Activated CD4-positive, CD25-positive, alpha-beta regulatory T cell treated with anti-CD3 and anti-CD28 coated beads, Interleukin-2, amount 50 U/mL, for 16 hours (primary cell): ENCODE results near the gene COX8A.

ENCODE experiments used
- DNase-seq: peaks from one replicate; pipeline ENCODE4 v3.0.0-alpha.2; 2020; ENCODE audit warnings: low read depth, low spot score

Gene COX8A

GRCh38 chr11:64019106-64020037 lies 45.0 kb downstream of the COX8A start:
- DNase-seq, result no peak

DNA sequence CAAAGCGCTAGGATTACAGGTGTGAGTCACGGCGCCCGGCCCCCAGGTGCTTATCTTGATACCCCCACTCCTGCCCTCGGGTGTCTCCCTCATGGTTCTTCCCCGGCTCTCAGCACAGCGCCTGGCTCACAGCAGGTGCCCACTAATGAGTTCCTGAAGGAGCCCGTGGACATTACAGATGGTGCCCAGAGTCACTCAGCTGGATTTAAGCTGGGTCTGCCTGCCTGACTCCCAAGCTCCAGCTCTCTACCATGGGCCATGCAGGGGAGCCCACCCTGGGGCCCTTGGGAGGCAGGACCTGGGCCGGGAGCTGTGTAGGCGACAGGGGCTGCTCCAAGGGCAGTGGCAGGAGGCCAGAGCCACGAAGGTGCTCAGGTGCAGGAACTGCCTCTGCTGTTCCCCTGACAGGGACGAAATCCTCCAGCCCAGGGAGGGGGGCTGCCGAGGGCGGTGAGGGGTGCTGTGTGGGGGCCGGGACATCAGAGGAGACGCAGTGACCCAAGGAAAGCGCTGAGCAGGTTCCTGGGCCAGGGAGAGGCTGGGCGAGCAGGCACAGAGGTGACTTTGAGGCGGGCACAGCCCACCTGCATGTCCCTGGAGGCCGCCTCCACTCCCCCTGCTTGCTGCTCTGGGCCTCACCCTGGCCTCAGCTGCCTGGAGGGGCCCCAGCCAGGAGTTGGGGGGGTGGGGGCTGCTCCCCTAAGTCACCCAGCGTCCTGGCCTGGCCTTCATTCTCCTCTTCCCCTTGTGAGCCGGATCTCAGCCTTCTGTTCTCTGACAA lies 46.7 kb downstream of the COX8A start:
- DNase-seq, result no peak

- no peak for DNase-seq
Measured at GRCh38 chr11:64021757-64022093, 47.3 kb downstream of the COX8A start.

DNA sequence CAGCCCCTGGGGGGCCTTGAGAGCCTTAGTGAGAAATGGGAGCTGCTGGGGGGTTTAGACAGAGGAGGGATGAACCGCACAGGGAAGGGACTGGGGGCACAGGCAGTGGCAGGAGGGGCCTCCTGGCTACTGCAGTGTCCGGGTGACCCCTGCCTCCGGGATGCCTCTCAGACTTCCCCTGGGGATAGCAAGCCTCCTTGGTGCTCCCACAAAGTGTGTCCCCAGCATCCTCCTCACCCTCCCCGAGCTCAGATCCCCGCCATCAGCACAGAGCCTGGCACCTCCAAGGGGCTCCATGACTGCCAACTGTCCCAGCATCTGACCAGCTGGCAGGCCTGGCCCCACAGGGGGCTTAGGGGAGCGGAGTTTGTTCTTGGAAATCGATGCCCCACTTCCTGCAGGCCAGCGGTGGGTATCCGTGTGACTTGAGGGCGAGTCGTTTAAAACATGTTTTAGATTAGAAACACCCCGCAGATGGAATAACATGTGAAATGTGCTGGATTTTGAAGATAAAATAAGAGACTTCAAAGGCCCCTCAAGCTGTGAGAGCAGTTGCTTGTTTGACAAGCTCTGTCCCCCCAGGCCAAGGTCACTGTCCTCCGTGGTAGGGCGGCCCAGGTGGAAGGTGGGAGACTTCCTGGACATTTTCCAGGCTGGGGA lies 47.8 kb downstream of the COX8A start:
- no peak for DNase-seq

GRCh38 chr11:64023712-64024710 lies 49.6 kb downstream of the COX8A start:
- DNase-seq, result no peak

GRCh38 chr11:64025205-64025604 lies 50.8 kb downstream of the COX8A start:
- DNase-seq, result no peak
